Mucosa of descending colon (tissue), 3 donors: Measurements from ENCODE around the gene SPTBN1. TPM values are rescaled to one million over a fixed set of nuclear protein-coding genes. Genes with fewer than 3 reads are reported as not detected.
A peak's percentile ranks its signal among the peaks of the same experiment; 100 is the strongest.

Experiments used
- ATAC-seq: fragments of 200-7000 bp; cut with Tn5 transposase; one replicate; pipeline ENCODE4 v1.9.1; 2020; ENCODE audit warnings: mild to moderate bottlenecking, moderate library complexity
- DNase-seq, 3 donors: peaks; one replicate each; pipeline ENCODE4 v3.0.0-alpha.2; 2020
- H3K36me3 ChIP-seq: fragments of 200-600 bp; one replicate; pipeline ENCODE4 v1.8.0; 2021; ENCODE audit warnings: low read depth, mild to moderate bottlenecking
- H3K4me1 ChIP-seq: fragments of 200-600 bp; one replicate; pipeline ENCODE4 v1.8.0; 2021; ENCODE audit warnings: low read depth, mild to moderate bottlenecking
- H3K4me3 ChIP-seq: fragments of 200-600 bp; one replicate; pipeline ENCODE4 v1.8.0; 2021; ENCODE audit warnings: mild to moderate bottlenecking
- H3K9me3 ChIP-seq: fragments of 200-600 bp; one replicate; pipeline ENCODE4 v1.8.0; 2021; ENCODE audit warnings: mild to moderate bottlenecking
- intact Hi-C, 2 donors: fragments of 100-400 bp; cut with DNase I in 1 of 2; cut with micrococcal nuclease in 1 of 2; formaldehyde crosslinking; loops; one replicate each; pipeline versions ENCODE4 v1.11.0 to v1.11.1; 2022; cut with DNase I, micrococcal nuclease
- long read RNA-seq, 2 donors: library from polyadenylated mRNA; unstranded; transcript quantifications; one replicate each; pipeline ENCODE4 v2.0.0, GENCODE V29; 2019 to 2021
- total RNA-seq, 3 donors: library from RNA; stranded (reverse); fragmentation: NEBNext Ultra II Directional in 2 of 3; extraction: Animal tissue kit (Norgen Biotek cat#: 25700) in 2 of 3; gene quantifications; one replicate each; pipeline versions ENCODE4 v1.2.1 to v1.2.4, GENCODE V29; 2021 to 2023
- TF ChIP-seq, protein P1 (sequence below): fragments of 200-600 bp; IDR thresholded peaks from one replicate; pipeline ENCODE4 v1.8.0; 2022; ENCODE audit warnings: antibody characterized with exemption, mild to moderate bottlenecking
- donor health status: DM: no; HTN: no; CAD: no; lungs with moderate emphysema.
- donor health status: DM: no; HTN: no; CAD: no.
- donor health status: DM: no; HTN: yes; CAD: no.

SPTBN1 gene
- 100 to 1,000 TPM; 237 to 396 (median 392) TPM for total RNA-seq
- long read RNA-seq, donor 1, full-length matches to known transcripts, result 17 of 129 reads
- long read RNA-seq, donor 1, partial matches to known transcripts, result 99 of 129 reads
- long read RNA-seq, donor 1, other reads (novel, unspliced or antisense), result 13 of 129 reads
- long read RNA-seq, donor 2, partial matches to known transcripts, result 26 of 32 reads
- long read RNA-seq, donor 2, other reads (novel, unspliced or antisense), result 6 of 32 reads

DNA sequence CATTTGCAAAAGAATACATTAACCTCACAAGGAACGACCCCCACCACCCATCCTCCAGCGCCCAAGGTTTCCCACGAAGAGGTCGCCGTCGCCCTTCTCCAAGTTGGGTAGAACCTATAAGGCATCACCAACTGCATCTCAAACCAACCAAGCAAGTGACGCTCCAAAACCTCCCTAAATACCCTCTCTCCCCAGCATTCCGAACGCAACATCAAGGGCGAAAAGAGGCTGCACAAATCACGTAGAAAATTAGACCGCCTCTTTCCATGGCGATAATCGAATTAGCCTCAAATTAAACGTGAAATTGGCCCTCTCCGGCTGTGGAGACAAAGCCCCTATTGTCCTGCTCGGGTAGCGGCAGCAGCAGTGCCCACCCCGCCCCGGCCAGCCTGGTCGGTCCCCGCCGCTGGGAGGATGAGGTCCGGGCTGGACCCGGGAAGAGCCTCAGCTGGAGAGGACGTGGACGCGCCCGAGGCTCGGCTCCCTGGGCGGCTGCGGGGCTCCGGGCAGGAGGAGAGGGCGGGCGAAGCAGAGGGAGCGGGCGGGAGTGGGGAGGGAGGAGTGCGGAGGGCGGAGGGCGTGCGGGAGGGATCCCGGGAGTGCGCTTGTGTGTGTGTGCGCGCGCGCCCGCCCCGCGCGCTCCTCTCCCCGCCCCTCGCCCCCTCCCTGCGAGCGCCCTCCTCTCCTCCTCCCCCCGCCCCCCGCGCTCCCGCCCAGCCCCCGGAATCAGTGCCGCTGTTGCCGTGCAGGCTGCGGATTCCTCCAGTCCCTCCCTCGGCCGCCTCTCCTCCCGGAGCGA lies at the start of gene SPTBN1:
SPTBN1 (plus strand) TSS at position 765 of the 799 bp plus-strand sequence. CDS start 70,092 bp downstream, outside the sequence.
- DNase-seq (peak; percentile 59 to 81 (median 74)), ATAC-seq (peak; percentile 81)
- Histone ChIP-seq H3K4me3 (peak within 1 kb of the TSS; percentile 42), H3K9me3 (no peaks in the 10 kb centered on the region), H3K4me1 (peaks cover 9% of the 10 kb centered on the region), H3K36me3 (no peaks in the 10 kb centered on the region)
- intact Hi-C loops, result no loop called here
- TF ChIP-seq, protein P1, sequence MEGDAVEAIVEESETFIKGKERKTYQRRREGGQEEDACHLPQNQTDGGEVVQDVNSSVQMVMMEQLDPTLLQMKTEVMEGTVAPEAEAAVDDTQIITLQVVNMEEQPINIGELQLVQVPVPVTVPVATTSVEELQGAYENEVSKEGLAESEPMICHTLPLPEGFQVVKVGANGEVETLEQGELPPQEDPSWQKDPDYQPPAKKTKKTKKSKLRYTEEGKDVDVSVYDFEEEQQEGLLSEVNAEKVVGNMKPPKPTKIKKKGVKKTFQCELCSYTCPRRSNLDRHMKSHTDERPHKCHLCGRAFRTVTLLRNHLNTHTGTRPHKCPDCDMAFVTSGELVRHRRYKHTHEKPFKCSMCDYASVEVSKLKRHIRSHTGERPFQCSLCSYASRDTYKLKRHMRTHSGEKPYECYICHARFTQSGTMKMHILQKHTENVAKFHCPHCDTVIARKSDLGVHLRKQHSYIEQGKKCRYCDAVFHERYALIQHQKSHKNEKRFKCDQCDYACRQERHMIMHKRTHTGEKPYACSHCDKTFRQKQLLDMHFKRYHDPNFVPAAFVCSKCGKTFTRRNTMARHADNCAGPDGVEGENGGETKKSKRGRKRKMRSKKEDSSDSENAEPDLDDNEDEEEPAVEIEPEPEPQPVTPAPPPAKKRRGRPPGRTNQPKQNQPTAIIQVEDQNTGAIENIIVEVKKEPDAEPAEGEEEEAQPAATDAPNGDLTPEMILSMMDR, result no peak

DNA sequence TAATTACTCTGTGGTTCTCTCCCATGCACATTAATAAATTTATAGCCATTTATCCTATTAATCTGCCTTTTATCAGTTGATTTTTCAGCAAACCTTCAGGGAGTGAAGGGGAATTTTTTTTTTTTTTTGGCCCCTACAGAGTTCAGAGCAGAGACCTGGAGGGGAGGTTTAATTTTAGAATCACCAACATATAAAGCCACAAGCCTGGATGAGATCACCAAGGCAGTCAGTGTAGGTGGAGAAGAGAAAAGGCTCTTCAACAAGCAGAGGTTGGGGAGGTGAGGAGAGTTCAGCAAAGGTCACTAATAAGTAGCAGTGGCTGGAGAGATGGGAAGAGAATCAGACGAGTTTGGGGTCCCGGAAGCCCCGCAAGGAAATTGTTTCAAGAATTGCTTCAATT lies 48.4 kb upstream of the SPTBN1 start:
- intact Hi-C loops, result no loop called here
- Histone ChIP-seq H3K4me3 (no peak overlapping the region), H3K9me3 (no peaks in the 10 kb centered on the region), H3K4me1 (no peaks in the 10 kb centered on the region), H3K36me3 (no peaks in the 10 kb centered on the region)
- DNase-seq (no peak), ATAC-seq (no peak)
- TF ChIP-seq, protein P1, result no peak

DNA sequence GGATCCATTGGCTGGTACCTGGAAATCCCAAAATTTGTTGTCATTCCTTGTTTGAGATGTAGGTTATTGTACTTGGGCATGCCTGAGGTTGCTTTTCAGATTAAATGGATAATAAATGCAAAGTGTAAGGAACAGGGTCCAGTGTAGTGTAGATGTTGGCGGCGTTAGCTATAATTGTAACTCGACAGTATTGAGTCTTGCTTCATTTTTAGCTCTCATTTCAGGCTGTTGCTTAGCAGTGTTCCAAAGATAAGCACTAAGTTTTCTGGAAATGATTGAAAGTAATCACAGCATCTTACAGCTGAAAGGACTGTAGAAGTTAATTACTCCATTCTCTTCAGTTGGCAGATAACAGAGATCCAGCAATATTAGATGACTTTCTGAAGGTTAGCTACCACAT lies 47.8 kb upstream of the SPTBN1 start:
- DNase-seq, result no peak
- ATAC-seq, result no peak
- intact Hi-C loops, result no loop called here

DNA sequence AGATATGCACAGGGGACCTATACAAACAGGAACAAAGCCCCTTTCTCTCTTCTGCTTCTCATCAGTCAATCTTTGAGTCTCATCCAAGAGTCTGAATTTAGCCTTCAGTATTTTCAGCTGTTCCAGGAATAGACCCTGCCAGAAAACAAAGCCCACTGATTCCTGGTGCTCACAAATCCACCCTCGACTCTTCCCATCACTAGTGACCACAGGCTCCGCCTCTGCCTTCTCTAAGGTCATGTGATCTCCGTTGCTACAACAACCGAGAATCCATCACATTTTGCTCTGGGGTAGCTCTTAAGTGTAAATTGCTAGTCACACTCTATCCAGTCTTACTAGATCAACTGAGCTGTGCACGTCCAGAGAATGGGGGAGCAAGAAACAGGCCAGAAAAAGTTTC lies 46.4 kb upstream of the SPTBN1 start:
- ATAC-seq (no peak), DNase-seq (no peak)
- no peaks in the 10 kb centered on the region for H3K9me3 ChIP-seq
- H3K4me1 ChIP-seq, result no peaks in the 10 kb centered on the region
- intact Hi-C loops, result no loop called here
- H3K36me3 ChIP-seq, result no peaks in the 10 kb centered on the region
- H3K4me3 ChIP-seq, result no peak overlapping the region
- TF ChIP-seq, protein P1, result no peak

More for the DNA sequence above, 47.8 kb upstream of the SPTBN1 start:
- no peaks in the 10 kb centered on the region for H3K9me3 ChIP-seq
- no peaks in the 10 kb centered on the region for H3K36me3 ChIP-seq
- H3K4me3 ChIP-seq, result no peak overlapping the region
- TF ChIP-seq, protein P1, result no peak
- no peaks in the 10 kb centered on the region for H3K4me1 ChIP-seq

DNA sequence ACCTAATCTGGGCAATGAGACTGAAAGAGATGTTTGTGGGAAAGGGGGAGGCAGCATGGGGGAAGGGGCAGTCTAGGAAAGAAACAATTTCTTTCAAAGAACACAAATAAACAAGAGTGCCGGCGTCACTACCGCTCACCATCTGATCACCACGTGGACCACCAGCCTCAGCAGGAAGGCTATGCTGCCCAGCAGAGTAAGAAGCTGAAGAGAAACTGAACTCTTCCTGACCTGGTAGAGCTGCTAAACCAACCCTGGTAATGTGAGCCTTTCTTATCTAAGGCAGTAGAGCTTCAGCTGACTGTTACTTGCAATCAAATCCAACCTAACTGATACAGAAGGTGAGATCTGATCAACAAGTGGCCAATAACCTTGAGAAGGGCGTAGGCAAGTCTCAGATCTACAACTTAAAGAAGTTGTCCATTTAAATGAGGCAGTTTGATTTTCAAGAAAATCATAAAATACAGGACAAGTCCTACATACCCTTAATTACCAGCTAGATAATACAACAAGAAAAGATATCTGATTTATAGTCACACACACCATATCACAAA lies 44.2 kb upstream of the SPTBN1 start:
- no peaks in the 10 kb centered on the region for H3K4me1 ChIP-seq
- H3K36me3 ChIP-seq, result no peaks in the 10 kb centered on the region
- intact Hi-C loops, result no loop called here
- no peak for ATAC-seq
- TF ChIP-seq, protein P1, result no peak
- DNase-seq, result no peak
- H3K4me3 ChIP-seq, result no peak overlapping the region
- H3K9me3 ChIP-seq, result no peaks in the 10 kb centered on the region
